Ovary (tissue), 3 donors: Measurements from ENCODE around the gene GKN2.

Source experiments
- EP300 ChIP-seq: sonication (generic); formaldehyde crosslinking; IDR thresholded peaks from one replicate; pipeline ENCODE4 v1.6.1; 2017; ENCODE audit warnings: antibody characterized with exemption
- POLR2A ChIP-seq: fragments of 450-650 bp; IDR thresholded peaks from one replicate; pipeline ENCODE4 v1.6.1; 2017; ENCODE audit warnings: antibody characterized with exemption, mild to moderate bottlenecking, moderate library complexity
- TF ChIP-seq, protein P1 (sequence below), 3 donors: fragments of 450-650 bp in 2 of 3; fragments of 200-600 bp in 1 of 3; IDR thresholded peaks; one replicate each; pipeline versions ENCODE4 v1.5.1 to v1.8.0; 2016 to 2022; ENCODE audit warnings: antibody characterized with exemption in 3 of 3, mild to moderate bottlenecking in 1 of 3
- donor health status: DM: no; HTN: no; CAD: no.

DNA sequence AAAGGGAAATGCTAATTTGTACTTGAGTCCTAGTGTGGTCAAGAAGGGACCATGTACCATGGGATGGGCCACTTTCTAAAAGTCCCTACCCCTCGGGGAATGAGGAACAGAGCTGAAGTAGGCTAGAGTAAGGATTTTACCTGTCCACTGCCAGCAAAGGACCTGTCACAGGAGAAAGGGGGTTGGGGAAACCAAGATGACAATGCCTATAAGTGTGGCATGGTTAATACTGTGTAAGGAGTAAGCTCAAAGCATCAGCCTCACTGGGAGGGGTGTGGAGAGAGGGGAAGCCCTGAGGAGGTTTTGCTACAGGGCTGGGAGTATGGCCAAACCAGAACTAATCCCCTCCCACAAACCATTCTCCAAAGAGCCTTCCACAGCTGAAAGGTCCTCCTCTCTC lies 15.8 kb downstream of the GKN2 start:
- TF ChIP-seq POLR2A (no peak), EP300 (no peak)
- TF ChIP-seq, protein P1, sequence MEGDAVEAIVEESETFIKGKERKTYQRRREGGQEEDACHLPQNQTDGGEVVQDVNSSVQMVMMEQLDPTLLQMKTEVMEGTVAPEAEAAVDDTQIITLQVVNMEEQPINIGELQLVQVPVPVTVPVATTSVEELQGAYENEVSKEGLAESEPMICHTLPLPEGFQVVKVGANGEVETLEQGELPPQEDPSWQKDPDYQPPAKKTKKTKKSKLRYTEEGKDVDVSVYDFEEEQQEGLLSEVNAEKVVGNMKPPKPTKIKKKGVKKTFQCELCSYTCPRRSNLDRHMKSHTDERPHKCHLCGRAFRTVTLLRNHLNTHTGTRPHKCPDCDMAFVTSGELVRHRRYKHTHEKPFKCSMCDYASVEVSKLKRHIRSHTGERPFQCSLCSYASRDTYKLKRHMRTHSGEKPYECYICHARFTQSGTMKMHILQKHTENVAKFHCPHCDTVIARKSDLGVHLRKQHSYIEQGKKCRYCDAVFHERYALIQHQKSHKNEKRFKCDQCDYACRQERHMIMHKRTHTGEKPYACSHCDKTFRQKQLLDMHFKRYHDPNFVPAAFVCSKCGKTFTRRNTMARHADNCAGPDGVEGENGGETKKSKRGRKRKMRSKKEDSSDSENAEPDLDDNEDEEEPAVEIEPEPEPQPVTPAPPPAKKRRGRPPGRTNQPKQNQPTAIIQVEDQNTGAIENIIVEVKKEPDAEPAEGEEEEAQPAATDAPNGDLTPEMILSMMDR (IDR thresholded peaks at IDR 0.05): no peak
